HG03159 (cell line): ENCODE results near the gene ADSS1.
A peak's percentile ranks its signal among the peaks of the same experiment; 100 is the strongest.

Source experiments
- ATAC-seq: cut with Tn5 transposase; IDR thresholded peaks from one replicate; pipeline ENCODE4 v1.9.1; 2021; ENCODE audit warnings: mild to moderate bottlenecking, moderate library complexity; ENCODE audit not compliant: unreplicated experiment

Gene ADSS1

GRCh38 chr14:104766256-104766862 is 42.3 kb downstream of the ADSS1 start:
- ATAC-seq: no peak

DNA sequence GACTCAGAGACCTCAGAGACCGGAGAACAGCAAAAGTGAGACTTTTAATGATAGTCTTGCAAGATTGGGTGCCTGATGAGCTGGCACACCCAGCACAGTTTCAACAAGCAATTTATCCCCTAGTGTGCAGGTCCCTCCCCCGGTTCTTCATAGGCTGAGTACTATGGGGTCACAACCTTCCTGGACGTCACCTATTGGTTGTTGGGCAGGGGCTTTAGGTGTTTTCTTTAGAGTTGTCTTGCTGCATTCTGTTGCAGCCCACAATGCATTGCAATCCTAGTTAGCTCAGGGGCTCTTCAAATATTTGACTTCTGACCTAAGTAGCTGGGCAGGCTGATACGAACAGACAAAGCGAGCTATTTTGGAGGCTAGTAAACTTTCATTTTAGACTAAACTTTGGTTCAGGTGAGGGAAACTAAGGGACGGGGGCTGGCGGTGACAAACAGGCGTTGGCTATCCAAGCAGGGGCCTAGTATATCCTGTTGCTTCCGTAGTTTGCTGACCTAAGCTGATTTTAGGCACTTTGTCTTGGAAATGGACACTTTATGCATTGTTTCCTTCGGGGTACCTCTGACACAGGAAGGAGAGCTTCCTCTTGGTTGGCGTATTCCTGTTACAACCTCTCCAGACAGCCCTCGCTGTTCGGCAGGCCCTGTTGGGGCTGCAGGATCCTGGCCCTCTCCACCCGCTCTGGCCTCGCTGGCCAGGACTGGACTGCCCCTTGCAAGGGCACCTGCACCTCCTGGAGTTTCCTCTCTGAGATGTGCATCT is 43.0 kb downstream of the ADSS1 start:
- ATAC-seq: no peak

DNA sequence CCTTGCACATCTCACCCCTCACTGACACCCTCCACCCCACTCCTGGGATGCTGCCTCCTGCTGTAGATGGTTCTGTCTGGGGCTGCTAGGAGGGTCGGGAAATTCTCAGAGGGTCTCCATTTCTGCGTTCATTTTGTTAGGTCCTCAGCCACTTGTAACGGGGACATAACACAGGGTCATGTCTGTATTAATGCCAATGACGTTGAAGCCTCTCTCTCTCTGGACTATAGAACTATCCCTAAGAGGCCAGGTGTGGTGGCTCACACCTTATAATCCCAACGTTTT is 43.5 kb downstream of the ADSS1 start:
- no peak for ATAC-seq

- ATAC-seq: peak; percentile 82
Measured at GRCh38 chr14:104768437-104769323, 44.7 kb downstream of the ADSS1 start.

DNA sequence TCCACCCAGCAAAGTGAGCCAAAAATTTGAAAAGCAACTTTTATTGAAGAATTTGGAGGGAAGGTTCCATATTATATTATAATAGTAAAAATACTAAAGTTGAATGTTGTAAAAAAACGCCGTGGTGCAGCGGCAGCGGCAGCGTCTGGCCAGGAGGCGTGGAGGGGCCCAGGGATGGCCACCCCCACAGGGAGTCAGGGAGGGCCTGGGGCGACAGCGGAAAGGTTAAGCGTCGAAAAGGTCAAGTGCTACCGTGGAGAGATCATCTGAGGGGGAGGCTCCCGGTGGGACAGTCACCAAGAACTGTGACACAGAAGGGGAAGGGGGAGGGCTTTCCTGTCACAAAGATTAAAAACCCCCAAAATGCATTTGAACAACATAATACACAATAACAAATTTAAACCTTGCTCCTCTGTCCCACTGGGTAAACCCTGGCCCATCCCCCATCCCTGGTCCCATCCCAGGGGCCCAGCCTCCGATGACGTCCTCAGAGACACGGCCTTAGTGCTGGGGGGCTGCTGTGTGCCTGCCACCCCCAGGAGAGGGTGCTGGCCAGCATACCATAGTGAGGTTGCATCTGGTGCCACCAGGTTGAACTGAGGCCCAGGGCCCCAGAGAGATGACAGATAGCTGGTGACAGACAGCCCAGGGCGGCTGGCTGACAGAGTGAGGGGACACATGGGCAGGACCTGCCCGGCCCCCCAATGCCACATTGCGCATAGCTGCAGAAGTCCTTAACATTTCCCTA is 45.5 kb downstream of the ADSS1 start:
- no peak for ATAC-seq

- no peak for ATAC-seq
Measured at GRCh38 chr14:104770072-104770579, 46.1 kb downstream of the ADSS1 start.

- ATAC-seq: no peak
Measured at GRCh38 chr14:104770851-104771272, 46.8 kb downstream of the ADSS1 start.

DNA sequence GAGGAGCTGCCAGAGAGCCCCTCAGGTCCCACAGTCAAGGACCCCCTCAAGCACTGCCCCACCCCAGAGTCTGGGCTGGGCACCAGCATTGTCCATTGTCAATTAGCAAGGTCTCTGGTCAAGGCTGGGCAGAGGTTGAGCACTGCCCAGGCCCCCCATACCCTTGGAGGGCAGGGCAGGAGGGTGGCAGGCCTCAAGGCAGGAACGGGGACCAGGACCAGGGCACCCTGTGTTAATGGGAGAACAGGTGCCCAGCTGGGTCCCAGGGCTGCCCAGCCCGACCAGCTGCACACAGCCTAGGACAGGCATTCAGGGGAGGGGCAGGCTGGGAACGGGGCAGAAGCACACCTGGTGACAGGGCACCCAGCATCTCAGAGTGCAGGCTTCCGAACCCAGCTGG is 47.3 kb downstream of the ADSS1 start:
- ATAC-seq: no peak

- no peak for ATAC-seq
Measured at GRCh38 chr14:104771918-104772706, 48.1 kb downstream of the ADSS1 start.

- ATAC-seq: no peak
Measured at GRCh38 chr14:104772707-104773504, 48.9 kb downstream of the ADSS1 start.

DNA sequence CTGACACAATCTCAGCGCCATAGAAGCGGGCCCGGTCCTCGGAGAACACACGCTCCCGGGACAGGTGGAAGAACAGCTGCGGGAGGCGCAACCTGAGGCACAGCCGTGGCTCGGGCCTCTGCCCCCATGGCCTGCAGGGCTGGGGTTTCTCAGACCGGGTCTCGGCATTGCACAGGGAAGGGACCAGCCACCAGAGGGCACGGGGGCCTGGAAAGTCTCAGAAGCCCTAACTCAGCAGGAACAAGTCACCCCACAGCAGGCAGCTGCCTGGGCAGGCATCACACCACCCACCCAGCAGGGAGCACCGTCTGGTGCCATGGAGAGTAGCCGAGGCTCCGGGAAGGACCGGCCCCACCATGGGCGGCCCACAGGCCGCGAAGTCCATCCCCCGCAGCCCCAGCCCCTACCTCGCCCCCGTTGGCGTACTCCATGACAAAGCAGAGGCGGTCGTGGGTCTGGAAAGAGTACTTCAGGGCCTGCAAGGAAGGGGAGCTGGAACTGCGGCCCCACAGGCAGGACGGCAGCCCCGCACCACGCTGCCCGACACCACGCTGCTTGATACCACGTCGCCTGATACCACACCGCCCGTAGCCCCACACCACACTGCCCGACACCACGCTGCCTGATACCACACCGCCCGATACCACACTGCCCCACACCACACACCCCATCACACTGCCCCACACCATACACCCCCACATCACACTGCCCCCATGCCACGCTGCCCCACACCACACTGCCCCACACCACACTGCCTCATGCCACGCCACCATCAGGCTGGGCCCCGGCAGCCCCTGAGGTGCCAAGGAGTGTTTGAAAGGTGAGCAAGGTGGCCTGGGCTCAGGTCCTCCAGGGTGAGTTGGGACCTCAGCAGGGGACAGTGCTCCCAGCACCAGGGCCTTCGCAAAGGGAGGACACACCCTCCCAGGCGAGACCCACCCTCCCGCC is 49.8 kb downstream of the ADSS1 start:
- no peak for ATAC-seq

DNA sequence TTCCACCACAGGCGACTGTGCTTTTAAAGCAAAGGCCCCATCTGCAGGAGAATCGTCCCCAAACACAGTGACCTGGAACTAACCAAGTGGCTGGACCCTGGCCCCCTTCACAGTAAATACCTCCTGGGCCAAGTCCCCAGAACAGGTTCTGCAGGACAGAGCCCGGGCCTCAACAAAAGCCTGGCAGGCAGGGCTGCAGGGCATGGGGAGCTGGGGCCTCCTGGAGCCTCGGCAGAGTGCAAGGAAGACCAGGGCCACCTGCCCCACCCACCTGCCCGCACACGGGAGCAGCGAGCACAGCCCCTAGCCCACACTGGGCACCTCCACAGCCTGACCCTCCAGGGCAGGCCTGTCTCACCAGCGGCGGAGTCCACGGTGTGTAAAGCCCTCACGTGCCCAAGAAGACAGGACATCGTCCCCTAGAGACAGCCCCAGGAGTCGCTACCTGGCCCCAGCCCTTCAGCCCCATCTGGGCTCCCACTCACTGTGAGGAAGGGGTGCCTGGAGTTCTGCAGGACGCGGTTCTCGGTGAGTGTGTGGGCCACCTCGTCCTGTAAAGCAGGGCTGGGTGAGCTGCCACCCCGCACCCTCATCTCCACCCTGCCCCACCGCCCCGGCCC is 50.5 kb downstream of the ADSS1 start:
- ATAC-seq: no peak

DNA sequence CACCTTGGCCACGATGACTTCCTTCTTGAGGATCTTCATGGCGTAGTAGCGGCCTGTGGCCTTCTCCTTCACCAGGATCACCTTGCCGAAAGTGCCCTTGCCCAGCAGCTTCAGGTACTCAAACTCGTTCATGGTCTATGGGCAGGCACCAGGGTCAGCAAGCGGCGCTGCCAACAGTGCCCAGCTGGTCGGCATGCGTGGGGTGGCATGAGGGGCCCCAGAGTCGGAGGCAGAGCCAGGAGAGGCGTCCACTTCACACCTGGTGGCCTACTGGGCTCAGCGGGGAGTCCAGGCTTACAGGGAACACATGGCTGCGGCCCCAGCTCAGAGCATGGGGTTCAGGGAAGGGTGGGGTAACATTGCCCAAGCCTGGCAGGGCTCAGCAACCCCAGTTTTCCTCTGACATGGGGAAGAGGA is 51.1 kb downstream of the ADSS1 start:
- ATAC-seq: no peak

GRCh38 chr14:104776481-104776880 is 52.5 kb downstream of the ADSS1 start:
- ATAC-seq: no peak

DNA sequence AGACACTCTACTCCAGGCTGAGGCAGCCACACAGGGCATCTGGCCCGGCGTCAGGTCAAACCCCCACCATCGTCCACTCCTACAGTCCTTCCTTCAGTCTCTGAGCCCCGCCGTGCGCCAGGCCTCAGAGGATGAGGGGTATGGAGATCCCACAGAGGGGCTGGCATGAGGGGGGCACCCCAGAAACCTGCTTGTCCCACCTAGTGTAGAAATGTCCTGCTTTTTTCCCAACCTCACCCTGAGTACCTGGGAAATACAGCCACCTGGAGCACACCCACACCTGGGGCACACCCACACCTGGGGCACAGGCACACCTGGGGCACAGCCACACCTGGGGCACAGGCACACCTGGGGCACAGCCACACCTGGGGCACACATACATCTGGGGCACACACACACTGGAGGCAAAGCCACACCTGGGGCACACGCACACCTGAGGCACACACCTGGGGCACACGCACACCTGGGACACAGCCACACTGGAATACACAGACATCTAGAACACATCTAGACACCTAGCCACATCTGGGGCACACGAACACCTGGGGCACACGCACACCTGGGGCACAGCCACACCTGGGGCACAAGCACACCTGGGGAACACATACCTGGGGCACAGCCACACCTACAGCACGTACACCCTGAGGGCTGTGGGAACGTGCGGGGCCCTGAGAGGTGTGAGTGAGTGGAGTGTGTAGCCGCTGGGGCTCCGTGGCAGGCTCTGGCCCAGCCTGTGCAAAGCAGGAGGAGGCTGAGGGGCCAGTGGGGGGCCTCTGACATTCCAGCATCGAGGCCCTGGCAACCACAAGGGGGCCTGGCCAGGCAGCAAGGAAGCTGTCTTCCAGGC is 53.2 kb downstream of the ADSS1 start:
- ATAC-seq: no peak

DNA sequence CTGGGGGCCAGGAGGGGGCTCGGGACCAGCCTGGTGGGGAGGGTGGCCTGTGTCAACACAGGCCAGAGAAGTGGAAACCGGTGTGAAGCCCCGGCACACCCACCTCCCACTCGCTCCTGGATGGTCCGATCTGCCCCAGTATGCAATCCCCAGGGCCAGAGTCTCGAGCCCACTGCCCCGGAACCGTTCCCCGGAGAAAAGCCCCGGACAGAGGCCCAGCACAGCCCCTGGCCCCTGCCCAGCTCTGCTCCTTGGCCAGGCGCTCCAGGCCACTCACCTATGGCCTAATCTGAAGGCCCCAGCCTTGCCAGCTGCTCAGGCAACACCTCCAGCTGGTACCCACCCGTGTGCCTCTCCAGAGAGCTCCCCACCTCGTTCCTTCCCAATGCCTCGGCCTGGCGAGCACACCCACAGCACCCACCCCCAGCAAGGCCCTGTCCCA is 53.8 kb downstream of the ADSS1 start:
- ATAC-seq: no peak
